ENCODE measurements around the gene GPR15.

DNA sequence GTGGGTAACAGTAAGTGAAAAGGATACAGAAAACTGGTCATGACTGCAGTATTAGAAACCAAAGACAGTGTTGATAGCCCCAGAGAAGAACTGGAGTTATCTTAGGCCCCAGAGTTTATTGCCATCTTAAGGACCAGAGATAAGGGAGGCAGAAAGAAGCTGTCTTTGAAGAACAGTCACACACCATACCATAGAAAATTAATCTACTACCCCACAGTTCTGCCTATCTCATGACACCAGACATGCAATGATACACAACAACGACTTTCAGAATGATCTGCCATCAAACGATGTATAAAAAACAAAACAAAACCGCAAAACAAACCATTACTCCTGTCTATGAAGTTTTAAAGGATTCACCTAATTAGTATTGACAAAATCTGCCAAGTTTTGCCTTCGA is 52.0 kb downstream of the GPR15 start:
- TF ChIP-seq, protein P1, sequence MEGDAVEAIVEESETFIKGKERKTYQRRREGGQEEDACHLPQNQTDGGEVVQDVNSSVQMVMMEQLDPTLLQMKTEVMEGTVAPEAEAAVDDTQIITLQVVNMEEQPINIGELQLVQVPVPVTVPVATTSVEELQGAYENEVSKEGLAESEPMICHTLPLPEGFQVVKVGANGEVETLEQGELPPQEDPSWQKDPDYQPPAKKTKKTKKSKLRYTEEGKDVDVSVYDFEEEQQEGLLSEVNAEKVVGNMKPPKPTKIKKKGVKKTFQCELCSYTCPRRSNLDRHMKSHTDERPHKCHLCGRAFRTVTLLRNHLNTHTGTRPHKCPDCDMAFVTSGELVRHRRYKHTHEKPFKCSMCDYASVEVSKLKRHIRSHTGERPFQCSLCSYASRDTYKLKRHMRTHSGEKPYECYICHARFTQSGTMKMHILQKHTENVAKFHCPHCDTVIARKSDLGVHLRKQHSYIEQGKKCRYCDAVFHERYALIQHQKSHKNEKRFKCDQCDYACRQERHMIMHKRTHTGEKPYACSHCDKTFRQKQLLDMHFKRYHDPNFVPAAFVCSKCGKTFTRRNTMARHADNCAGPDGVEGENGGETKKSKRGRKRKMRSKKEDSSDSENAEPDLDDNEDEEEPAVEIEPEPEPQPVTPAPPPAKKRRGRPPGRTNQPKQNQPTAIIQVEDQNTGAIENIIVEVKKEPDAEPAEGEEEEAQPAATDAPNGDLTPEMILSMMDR (IDR thresholded peaks at IDR 0.05), result no peak
- no peak for TF ChIP-seq POLR2A (IDR thresholded peaks at IDR 0.05)
